ENCODE measurements around the gene TMEM272.

The TMEM272 gene, protein sequence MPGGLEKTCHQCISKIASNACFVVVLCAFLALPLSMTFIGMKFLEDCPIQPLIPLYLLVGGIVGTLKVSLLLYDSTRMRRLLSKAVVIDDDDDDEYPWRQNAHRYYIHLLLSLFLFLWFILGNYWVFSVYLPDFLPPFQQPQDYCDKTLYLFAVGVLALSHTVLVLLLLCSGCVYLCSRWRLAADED

DNA sequence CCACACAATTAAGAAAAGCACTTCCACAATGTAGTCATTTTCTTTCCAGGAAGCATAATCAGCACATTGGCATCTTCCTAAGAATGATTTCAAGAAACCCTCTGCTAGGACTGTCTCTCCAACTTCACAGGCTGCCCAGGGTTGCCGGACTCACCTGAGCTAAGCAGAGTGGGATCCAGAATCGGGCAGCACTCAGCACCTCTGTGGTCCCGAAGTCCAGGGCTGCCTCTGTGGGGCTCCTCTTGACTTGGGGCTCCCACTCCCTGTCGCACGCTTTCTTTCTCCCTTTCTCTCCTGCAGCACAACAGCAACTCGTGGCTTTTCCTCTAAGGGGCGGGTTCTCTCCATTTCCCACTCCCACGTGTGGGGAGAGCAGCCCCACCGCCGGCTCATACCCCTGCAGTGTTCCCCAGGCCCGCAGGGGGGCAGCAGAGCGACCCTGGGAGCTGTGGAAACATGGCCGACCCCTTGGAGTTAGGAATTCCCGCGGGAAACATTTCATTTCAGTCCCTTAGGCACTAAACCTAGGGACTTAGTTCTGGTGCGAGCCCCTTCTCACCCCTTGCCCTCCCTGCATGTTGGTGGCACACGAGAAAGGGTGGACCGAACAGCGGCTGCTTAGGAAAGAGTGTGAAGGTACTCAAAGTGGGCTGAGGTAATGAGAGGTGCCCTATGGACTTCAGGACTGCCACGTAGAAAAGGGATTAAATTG is at the start of gene TMEM272:
Gene TMEM272 (minus strand): TSS at position 316 of the 712 bp plus-strand sequence. CDS start 6,647 bp downstream, outside the sequence.
- peak; percentile 41 for DNase-seq (ENCODE audit: low read depth)

DNA sequence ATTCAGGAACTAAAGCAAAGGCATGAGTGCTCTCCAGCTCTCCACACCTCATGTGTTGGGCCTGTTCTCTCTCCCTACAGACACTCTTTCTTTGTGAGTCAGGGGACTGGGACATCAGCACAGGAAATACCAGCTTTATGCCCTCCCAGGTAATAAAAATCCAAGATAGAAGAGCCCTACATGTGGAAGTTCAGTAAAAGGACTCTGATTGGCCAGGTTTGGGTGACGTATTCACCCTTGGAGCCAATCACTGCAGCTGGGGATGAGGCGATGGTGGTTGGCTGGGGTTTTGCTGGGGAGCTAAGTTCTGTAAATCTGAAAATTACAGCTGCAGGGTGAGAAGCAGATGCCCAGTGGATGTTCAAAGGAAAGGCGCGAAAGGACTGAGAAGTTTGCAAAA is 49.3 kb upstream of the TMEM272 start:
- DNase-seq (ENCODE audit: low read depth), result no peak

DNA sequence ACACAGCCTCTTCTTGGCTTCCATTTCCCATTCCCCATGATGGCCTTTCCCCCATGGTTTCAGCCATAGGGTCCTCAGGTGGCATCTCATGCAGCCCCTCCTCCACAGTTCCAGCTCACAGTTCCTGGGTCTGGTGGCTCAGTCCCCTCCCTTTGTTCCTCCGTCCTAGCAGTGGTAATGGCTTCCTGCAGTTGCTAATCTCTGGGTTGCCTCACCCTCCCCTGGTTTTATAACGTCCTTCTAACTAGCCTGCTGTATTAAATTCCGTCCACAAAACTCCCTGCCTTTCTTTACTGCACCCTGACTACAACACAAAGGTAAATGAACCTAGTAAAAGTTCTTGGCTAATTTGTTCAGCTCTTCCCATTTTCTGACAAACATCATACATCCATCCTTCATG is 47.7 kb upstream of the TMEM272 start:
- DNase-seq (ENCODE audit: low read depth), result no peak

DNA sequence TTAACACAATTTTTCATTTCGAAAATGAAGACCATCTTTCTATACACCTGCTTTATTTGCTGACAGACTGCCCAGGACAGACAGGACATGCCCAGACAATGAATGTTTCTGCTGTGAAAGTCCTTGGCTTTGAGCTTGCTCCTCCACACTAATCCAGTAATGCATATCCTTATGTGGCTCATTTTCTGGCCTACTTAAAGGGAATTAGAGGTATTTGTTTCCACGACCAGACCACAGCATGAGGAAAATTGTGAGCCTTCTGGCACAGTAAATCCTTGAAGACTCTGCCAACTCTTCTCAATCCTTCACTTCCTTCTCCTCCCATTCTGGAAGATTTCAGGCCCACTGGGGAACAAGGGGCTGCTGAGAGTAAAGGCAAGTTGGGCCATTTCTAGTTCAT is 42.5 kb upstream of the TMEM272 start:
- no peak for DNase-seq (ENCODE audit: low read depth)

DNA sequence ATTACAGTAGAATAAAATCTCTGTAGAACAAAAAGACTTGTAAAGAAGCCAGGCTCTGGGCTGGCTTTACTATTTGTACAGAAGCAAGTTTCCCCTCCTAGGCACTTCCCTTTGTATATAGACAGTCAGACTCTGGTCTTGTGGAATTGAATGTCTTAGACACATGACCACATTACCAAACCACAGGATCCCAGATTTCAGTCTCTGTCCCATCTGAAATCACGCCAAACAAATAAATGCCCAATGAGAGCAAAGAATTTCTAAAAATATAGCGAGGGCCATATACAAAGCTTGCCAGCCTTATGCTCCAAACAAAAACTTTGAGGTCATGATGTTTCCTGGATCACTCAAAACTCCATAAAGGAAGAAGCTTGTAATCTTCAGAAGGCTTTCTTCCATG is 40.7 kb upstream of the TMEM272 start:
- DNase-seq (ENCODE audit: low read depth), result no peak

DNA sequence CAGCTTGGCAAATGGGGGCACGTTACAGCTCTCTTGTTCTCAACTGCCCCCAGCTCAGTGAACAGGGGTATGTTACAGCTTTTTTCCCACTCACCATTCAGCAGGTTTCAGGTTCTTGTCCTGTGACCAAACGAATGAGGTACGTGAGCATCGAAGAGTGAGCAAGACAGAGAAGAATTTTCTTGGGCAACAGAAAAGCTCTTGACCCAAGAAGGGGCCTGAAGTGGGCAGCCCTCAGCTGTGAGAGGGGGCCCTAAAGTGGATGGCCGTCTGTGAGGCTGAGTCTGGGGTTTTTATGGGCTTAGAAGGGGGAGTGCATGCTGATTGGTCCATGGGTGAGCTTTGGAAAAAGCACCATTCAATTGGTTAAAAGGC is 38.2 kb upstream of the TMEM272 start:
- DNase-seq (ENCODE audit: low read depth), result no peak

DNA sequence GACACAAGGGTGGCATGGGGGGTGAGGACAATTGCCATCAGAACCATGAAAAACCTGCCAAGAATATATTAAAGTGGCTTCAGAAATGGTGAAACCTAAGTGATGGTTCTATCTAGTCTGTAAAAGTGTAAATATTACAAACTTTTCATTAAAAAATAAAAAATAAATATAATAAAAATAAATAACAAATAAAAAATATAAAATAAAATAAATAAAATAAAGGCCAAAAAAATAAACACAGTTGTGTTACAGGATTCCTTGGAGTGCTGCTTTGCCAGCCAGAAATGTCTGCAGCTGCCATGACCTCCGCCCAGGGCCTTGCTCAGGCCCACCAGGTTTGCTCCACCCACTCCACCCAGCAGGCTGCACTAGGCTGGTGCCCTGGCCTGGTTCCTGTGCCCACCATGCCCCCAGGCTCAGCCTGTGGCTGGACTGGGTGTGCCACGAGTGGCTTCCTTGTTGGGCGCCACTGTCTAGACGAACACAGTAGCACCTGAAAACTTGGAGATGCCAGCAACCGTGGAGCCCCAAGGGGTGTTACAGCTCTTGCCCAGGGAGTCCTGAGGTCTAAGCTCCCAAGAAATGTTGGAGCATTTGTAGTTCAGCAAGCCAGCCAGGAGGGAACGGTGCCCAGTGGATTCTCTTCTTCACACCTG is 37.7 kb upstream of the TMEM272 start:
- no peak for DNase-seq (ENCODE audit: low read depth)

DNA sequence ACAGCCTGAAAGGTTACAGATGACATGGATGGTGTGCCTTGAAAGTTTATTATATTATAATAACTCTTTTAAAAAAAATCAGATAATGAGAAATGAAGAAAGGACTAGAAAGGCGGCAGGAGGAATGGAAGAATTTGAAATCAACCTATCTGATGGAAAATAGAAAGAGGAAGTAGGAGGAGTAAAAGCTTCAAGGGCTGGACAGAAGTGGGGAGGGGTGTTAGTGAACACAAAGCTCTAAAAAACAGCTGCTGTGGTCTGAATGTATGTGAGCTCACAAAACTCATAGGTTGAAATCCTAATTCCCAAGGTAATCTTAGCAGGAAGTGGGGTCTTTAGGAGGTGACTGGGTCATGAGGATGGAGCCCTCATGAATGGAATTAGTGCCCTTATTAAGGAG is 36.3 kb upstream of the TMEM272 start:
- DNase-seq (ENCODE audit: low read depth), result no peak

DNA sequence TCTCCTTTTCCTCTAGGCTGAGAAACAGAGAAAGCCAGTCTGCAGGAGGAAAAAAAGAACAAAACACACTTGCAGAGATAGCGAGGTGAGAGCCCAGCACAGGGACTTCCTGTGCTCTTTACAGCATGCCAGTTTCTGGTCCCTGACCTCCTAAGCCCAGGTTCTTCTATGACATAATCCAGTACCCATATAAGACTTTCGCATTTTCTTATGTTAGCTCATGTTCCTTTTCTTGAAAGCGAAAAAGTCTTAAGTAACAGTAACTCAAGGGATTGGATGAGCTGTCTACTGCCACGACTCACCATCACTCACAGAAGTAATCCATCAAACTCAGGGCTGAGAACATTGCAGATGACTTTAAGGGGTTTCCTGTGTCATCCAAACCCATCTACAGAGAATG is 34.2 kb upstream of the TMEM272 start:
- DNase-seq (ENCODE audit: low read depth), result no peak

DNA sequence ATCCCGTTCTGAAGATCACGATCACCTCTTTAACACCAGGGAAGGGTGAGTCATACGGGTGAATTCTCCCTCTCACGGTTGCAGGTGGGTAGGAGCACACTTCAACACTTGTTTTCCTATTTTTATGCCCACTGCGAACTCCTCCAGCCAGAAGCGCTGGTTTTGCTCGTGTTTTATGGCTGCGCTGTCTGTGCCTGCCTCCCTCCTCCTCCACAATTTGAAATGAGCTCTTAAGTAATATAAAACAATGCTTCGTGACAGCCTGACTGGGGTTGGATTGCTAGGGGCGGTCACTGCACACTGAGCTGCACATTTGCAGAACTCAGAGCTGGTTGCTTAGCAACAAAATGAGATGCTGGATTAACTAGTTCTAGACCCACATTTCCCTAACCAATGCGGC is 29.7 kb upstream of the TMEM272 start:
- no peak for DNase-seq (ENCODE audit: low read depth)

DNA sequence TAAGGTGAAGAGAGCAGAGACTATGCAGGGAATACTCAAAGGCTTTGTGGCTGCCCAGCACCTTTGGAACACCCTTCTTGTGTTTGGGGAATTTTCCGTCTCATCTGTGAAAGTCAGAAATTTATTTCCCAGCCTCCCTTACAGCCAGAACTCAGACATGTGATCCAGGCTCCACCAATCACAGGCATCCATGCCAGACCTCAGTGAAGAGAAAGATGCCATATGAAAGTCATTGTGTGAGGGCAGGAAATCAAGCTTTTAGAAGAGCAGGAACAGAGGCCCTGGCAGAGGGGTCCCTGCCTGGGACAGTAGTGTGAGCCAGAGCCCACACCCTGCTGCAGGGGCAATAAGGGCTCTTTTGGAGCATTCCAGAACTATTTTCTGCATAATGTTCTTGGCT is 28.9 kb upstream of the TMEM272 start:
- DNase-seq (ENCODE audit: low read depth), result no peak

DNA sequence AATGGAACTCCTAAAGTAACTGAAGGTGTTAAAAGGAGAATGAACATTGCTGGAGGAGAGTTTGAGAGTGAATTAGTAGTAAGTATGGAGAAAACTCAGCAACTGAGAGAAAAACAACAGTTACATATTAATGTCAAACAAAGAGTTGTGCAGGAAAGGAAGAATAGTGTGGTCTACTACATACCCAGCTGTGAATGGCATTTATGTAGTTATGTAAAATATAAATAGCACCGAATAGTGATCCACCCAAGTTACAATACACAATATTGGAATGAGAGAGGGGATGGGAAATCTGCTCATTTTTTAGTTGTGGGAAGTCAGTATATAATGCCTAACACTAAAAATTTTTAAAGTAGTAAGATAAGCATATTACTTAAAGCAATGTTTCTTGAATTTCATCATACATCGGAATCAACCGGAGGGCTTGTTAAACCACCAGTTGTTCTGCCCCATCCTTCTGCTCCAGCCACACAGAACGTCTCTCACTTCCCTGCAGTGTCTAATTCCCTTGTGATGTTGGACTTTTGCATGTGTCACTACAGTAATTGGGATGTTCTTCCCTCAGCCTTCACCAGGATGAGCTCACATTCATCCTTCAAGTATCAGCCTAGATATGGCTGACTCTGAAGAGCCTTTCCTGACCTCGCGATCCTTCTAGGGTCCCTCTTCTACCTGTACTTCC is 28.3 kb upstream of the TMEM272 start:
- no peak for DNase-seq (ENCODE audit: low read depth)

DNA sequence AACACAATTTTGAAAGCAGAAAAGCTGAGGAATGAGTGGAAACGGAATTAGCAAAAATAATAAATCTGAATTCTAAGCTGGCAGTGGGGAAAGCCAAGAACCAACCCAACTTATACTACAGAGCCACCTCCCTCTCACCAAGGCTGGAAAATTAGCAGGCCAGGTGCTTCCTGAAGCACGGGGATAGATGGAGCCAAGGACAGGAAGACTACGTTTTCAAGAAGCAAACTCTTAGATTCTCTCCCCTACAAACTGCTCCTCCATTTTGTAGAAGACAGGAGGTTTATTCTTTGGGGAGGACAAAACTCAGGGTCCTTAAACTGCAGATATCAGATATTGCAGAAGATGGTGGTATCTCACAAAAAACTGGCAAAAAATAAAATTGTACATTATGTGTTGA is 25.6 kb upstream of the TMEM272 start:
- DNase-seq (ENCODE audit: low read depth), result no peak

DNA sequence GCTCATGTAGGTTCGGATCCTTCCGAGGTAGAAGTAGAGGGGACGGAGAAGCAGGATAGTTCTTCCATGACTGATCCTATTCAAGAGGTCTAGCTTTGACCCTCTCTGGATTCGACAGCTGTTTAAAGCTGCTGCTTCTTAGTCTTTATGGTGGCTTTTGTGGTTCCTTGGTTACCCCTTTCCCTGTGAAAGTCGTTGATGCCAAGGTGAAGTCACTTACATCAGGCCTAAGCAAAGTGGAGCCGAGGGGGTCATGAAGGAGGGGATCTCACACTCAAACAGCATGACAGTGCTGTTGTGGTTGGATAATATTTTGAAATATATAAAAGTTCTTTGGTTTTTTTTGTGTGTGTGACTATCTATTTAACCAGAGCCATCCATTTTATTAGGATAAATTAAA is 24.9 kb upstream of the TMEM272 start:
- DNase-seq (ENCODE audit: low read depth), result no peak

DNA sequence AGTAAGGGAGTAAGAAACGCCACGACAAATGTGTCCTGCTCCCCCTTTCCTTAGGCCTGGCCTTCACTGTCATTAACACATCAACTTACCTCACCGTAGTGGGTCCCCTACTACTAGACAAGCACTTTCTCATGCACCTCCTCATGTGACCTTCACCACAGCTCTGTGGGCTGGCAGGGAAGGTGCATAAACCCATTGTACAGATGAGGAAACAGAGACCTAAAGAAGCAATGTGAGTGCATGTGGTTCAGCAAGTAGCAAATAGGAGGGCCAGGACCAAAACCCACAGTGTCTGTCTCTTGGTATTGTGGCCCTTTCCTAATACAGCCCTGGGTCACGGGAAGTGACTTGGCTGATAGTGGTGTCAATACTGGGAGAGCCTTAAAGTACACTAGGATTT is 22.1 kb upstream of the TMEM272 start:
- DNase-seq (ENCODE audit: low read depth), result no peak

DNA sequence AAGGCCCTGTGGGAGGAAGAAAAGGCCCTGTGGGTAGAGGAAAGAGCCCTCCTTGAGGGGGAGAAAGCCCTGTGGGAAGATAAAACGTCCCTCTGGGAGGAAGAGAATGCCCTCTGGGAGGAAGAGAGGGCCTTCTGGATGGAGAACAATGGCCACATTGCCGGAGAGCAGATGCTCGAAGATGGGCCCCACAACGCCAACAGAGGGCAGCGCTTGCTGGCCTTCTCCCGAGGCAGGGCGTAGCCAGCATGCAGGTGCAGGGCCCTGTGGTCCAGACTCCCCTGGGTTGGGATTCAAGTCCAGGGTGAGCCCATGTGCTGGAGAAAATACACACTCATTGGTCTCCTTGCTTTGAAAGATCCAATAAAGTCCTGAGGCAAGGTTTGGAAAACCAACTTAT is 20.9 kb upstream of the TMEM272 start:
- DNase-seq (ENCODE audit: low read depth), result no peak

DNA sequence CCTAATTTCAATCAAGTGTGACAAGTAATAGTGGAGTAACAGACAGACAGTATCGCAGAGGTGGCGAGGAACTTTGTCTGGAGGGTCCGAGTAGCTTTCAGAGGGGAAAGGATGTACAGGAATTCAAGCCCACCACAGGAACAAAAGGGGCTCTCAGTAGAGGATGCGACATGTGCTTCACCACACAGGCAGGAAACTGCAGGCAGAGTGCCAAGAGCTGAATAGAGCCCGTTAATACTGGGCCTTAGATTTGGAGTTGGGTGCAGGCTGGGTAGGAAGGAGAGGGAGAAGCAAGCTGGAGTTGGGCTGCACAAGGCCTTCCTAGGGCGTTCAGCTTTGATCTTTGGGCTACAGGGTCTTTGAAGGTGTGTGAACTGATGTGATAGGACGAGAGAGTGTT is 18.0 kb upstream of the TMEM272 start:
- DNase-seq (ENCODE audit: low read depth), result no peak

DNA sequence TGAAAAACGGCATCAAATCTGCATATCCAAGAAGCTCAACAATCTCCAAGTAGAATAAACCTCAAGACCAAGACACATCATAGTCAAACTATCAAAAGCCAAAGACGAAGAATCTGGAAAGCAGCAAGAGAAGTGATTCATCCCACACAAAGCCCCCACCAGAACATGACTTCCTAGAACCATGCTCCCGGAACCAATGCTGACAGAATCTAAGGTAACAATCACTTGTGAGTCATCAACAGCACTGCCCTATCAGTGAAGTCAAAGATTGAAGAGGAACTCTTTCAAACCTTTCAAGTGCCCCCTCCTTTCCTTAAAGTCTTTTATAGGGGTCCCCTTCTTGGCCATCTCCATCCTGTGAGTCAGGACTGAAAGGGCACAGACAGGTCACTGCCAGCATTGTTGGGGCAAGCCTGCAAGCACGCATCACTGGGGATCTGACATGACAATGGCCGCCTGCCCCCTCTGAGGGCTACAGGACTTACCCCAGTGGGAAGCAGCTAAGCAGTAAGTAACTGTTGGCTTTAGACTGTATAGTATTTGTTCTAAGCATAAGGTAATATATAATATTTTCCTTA is 16.8 kb upstream of the TMEM272 start, which contains the start of gene CCDC70:
Gene CCDC70 (plus strand): TSS at position 247 of the 578 bp plus-strand sequence. CDS start 3,443 bp downstream, outside the sequence.
- DNase-seq (ENCODE audit: low read depth), result no peak

DNA sequence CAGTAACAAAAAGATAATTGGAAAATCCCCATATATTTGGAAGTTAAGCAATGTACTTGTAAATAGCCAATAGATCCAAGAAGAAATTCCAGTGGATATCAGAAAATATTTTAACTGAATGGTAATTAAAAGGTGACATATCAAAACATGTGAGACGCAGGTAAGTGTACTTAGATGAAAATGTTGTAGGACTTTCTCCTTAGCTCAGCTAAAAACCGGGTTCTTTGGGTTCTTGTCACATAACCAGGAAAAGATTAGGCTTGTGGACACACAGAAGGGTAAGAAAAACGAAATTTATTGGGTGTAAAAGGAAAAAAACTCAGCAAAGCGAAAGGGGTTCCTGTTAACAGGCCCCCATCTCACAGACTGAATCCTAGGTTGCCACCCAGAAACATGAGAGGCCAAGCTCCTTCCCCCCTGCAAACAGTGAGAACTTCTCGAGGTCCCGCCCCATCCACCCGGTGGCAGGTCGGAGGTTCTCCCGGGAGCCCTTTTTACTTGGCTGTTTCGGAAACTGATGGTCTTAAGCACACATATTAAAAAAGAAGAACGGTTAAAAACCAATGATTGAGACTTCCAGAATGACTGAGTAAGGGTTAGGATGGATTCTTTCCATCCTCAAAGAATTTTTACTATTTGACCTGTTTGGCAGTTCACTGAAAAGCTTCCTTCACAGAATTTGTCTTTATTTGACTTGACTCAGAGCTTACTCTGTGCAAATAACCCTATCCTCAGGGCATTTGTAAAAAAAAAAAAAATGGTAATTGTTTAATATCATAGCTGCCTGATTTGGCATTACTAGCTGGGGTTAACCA is 13.7 kb upstream of the TMEM272 start:
- DNase-seq (ENCODE audit: low read depth), result no peak

DNA sequence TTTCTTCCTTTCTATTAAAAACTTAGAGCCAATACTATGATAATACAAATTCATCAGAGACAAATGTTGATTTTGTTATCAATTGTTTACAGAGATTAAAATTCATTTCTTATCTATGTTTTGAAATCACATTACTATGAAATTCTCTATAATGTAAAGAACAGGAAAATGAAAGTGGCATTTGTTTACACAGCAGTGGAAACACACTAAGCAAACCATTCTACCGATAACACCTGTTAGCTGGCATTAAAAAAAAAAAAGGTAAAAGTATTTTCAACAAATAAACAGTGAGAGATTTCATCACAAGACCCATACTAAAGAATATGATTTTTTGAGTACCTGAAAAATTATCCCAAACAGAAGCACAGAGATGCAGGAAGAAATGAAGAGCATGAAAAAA is 12.0 kb upstream of the TMEM272 start:
- no peak for DNase-seq (ENCODE audit: low read depth)

DNA sequence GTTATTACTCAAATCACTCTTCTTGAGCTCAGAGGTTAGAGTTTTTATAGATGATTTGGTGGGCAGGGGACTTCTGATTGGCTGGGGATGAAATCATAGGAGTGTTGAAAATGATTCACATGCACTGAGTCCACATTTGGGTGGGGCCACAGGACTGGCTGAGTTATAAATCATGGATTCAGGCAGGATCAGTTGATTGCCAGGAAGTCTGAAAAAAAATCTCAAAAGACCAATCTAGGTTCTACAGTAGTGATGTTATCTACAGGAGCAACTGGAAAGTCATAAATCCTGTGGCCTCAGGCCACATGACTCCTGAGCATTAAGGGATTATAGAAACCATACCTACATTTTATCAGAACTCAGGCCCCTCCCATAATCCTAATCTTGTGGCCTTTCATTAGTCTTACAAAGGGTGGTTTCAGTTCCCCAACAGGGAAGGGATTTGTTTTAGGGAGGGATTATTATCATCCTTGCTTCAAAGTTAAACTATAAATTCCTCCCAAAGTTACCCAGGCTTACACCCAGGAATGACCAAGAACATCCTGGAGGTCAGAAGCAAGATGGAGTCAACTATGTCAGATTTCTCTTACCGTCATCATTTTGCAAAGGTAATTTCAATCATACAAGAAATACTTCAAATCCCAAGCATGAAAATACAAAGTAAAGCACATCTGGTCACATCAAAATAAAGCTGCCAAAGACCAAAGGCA is 11.2 kb upstream of the TMEM272 start:
- no peak for DNase-seq (ENCODE audit: low read depth)
